DMS114 treated with DMSO at 0.1 percent for 48 hours (cell line): ENCODE results near the gene MSMP.

Experiments
- DNase-seq: peaks from one replicate; lab custom pipeline; 2025; ENCODE audit not compliant: unreplicated experiment; lab: John Stamatoyannopoulos, UW

The MSMP gene

GRCh38 chr9:35771534-35771933 lies 17.5 kb upstream of the MSMP start:
- DNase-seq: no peak

GRCh38 chr9:35771075-35771433 lies 17.0 kb upstream of the MSMP start:
- no peak for DNase-seq

- no peak for DNase-seq
Observed at GRCh38 chr9:35769763-35770162, 15.7 kb upstream of the MSMP start.

GRCh38 chr9:35767458-35767857 lies 13.4 kb upstream of the MSMP start:
- no peak for DNase-seq

GRCh38 chr9:35766997-35767396 lies 12.9 kb upstream of the MSMP start:
- DNase-seq: no peak

- DNase-seq: no peak
Observed at GRCh38 chr9:35763803-35764202, 9.7 kb upstream of the MSMP start.

- no peak for DNase-seq
Observed at GRCh38 chr9:35763181-35763580, 9.1 kb upstream of the MSMP start.

- DNase-seq: no peak
Observed at GRCh38 chr9:35760651-35761050, 6.6 kb upstream of the MSMP start.

GRCh38 chr9:35759795-35760194 lies 5.7 kb upstream of the MSMP start:
- DNase-seq: no peak

- DNase-seq: no peak
Observed at GRCh38 chr9:35758475-35759050, 4.5 kb upstream of the MSMP start.

- no peak for DNase-seq
Observed at GRCh38 chr9:35757892-35758275, 3.8 kb upstream of the MSMP start.

GRCh38 chr9:35757226-35757891 lies 3.3 kb upstream of the MSMP start:
- DNase-seq: no peak

GRCh38 chr9:35756275-35757225 lies 2.5 kb upstream of the MSMP start:
- no peak for DNase-seq

GRCh38 chr9:35755071-35755470 lies 995 bp upstream of the MSMP start:
- DNase-seq: no peak

GRCh38 chr9:35753466-35753865 lies 610 bp downstream of the MSMP start:
- no peak for DNase-seq

GRCh38 chr9:35750256-35750531 lies 3.9 kb downstream of the MSMP start:
- DNase-seq: no peak

- DNase-seq: no peak
Observed at GRCh38 chr9:35749515-35750255, 4.4 kb downstream of the MSMP start.

- peak; percentile 29 for DNase-seq
Observed at GRCh38 chr9:35748858-35749514, 5.1 kb downstream of the MSMP start, which contains the start of the genes GBA2 and RGP1. GBA2 (minus strand) TSS chr9:35749228; CDS start chr9:35748704, 524 bp downstream. RGP1 (plus strand) TSS chr9:35749287; CDS start chr9:35749756, 469 bp downstream.

GRCh38 chr9:35748242-35748857 lies 5.7 kb downstream of the MSMP start:
- DNase-seq: no peak

- no peak for DNase-seq
Observed at GRCh38 chr9:35746583-35746982, 7.5 kb downstream of the MSMP start.
